GM12875 (cell line): ENCODE data around the gene IRAK4.

Experiments used
- H3K4me3 ChIP-seq: one replicate; pipeline ENCODE4 v1.5.1; 2011; ENCODE audit warnings: low read depth, low read length, control low read depth
- CTCF ChIP-seq: IDR thresholded peaks from 2 replicates; pipeline ENCODE4 v1.5.1; 2011; ENCODE audit warnings: low read depth, mild to moderate bottlenecking, control low read depth, inconsistent platforms, low read length, moderate library complexity, borderline replicate concordance; ENCODE audit not compliant: insufficient read depth

Gene IRAK4

GRCh38 chr12:43835264-43835655 lies 76.5 kb downstream of the IRAK4 start:
- H3K4me3 ChIP-seq, result peak overlapping the region; percentile 82
- no peak for TF ChIP-seq CTCF

GRCh38 chr12:43835656-43836474 lies 77.1 kb downstream of the IRAK4 start, which contains the start of gene TMEM117:
Gene TMEM117 (plus strand): TSS chr12:43836081.
- H3K4me3 ChIP-seq, result peak within 1 kb of the TSS; percentile 82
- TF ChIP-seq CTCF, result no peak

GRCh38 chr12:43836475-43836989 lies 77.8 kb downstream of the IRAK4 start:
- H3K4me3 ChIP-seq, result peak overlapping the region; percentile 82
- no peak for TF ChIP-seq CTCF
